CD14-positive monocyte (primary cell): ENCODE results near the gene TRABD2B. TPM values are rescaled to one million over a fixed set of nuclear protein-coding genes. Genes with fewer than 3 reads are reported as not detected.

Experiments
- DNase-seq, 3 donors: peaks; one replicate each; pipeline ENCODE4 v3.0.0-alpha.2; 2011 to 2022
- H2AFZ ChIP-seq: 2 replicates; pipeline ENCODE4 v1.6.0; 2012; ENCODE audit warnings: mild to moderate bottlenecking, low read depth, low read length, inconsistent platforms; ENCODE audit not compliant: insufficient read depth, poor library complexity, severe bottlenecking
- H3K27ac ChIP-seq, 2 donors: 1 replicate in 1 of 2; 2 replicates in 1 of 2; pipeline ENCODE4 v1.5.1; 2012 to 2013; ENCODE audit warnings: low read length in 2 of 2, control low read depth in 1 of 2, inconsistent platforms in 1 of 2, low read depth in 1 of 2, mild to moderate bottlenecking in 1 of 2
- H3K27me3 ChIP-seq, 2 donors: one replicate each; pipeline versions ENCODE4 v1.6.0 to v1.6.1; 2011 to 2013; ENCODE audit warnings: low read length in 2 of 2; ENCODE audit not compliant: control insufficient read depth in 2 of 2, insufficient read depth in 2 of 2
- H3K36me3 ChIP-seq, 2 donors: replicated peaks in 1 of 2; 1 replicate in 1 of 2; 2 replicates in 1 of 2; pipeline versions ENCODE4 v1.5.1 to v1.6.1; 2012 to 2013; ENCODE audit warnings: low read length in 2 of 2, control low read depth in 1 of 2, inconsistent platforms in 1 of 2, mild to moderate bottlenecking in 1 of 2; ENCODE audit not compliant: insufficient read depth in 2 of 2, control insufficient read depth in 1 of 2
- H3K4me1 ChIP-seq, 2 donors: 1 replicate in 1 of 2; 2 replicates in 1 of 2; pipeline versions ENCODE4 v1.5.1 to v1.6.1; 2012 to 2013; ENCODE audit warnings: low read length in 2 of 2, control low read depth in 1 of 2, inconsistent platforms in 1 of 2, mild to moderate bottlenecking in 1 of 2, moderate library complexity in 1 of 2; ENCODE audit not compliant: insufficient read depth in 2 of 2, control insufficient read depth in 1 of 2
- H3K4me2 ChIP-seq: replicated peaks from 2 replicates; pipeline ENCODE3; 2012; ENCODE audit warnings: low read length, moderate library complexity, mild to moderate bottlenecking; ENCODE audit not compliant: poor library complexity, severe bottlenecking; ENCODE audit errors: extremely low read depth
- H3K4me3 ChIP-seq, 3 experiments: fragments of 200-600 bp in 1 of 3; sonication (generic) in 1 of 3; replicated peaks in 1 of 3; 1 replicate in 2 of 3; 2 replicates in 1 of 3; pipeline ENCODE4 v1.5.1; 2011 to 2013; ENCODE audit warnings: low read length in 3 of 3, mild to moderate bottlenecking in 3 of 3, control low read depth in 2 of 3, low read depth in 2 of 3, inconsistent platforms in 1 of 3, moderate library complexity in 1 of 3
- H3K79me2 ChIP-seq: 2 replicates; pipeline ENCODE4 v1.6.0; 2012; ENCODE audit warnings: mild to moderate bottlenecking, control low read depth, inconsistent platforms, low read length, moderate library complexity; ENCODE audit not compliant: insufficient read depth
- H3K9ac ChIP-seq: 2 replicates; pipeline ENCODE4 v1.6.0; 2017; ENCODE audit warnings: low read length, mild to moderate bottlenecking; ENCODE audit not compliant: insufficient read depth, poor library complexity, severe bottlenecking
- H3K9me3 ChIP-seq, 2 donors: replicated peaks in 1 of 2; 1 replicate in 1 of 2; 2 replicates in 1 of 2; pipeline versions ENCODE4 v1.5.1 to v1.6.1; 2012 to 2013; ENCODE audit warnings: low read length in 2 of 2, control low read depth in 1 of 2; ENCODE audit not compliant: control insufficient read depth in 1 of 2, insufficient read depth in 1 of 2
- H4K20me1 ChIP-seq: 2 replicates; pipeline ENCODE4 v1.6.0; 2012; ENCODE audit warnings: mild to moderate bottlenecking, low read length, control low read depth, moderate library complexity; ENCODE audit not compliant: insufficient read depth
- H3K27ac Mint-ChIP-seq, 7 donors: one replicate each; pipeline ENCODE4 v1.8.0; 2020; ENCODE audit warnings: mild to moderate bottlenecking in 7 of 7, mixed read lengths in 7 of 7, moderate library complexity in 6 of 7, inconsistent platforms in 2 of 7
- H3K27me3 Mint-ChIP-seq, 3 donors: one replicate each; pipeline ENCODE4 v1.8.0; 2021 to 2022; ENCODE audit warnings: low read depth in 3 of 3, mild to moderate bottlenecking in 3 of 3, mixed read lengths in 3 of 3, moderate library complexity in 3 of 3, inconsistent platforms in 1 of 3
- H3K36me3 Mint-ChIP-seq, 2 donors: one replicate each; pipeline ENCODE4 v1.8.0; 2020; ENCODE audit warnings: mixed read lengths in 2 of 2, inconsistent platforms in 1 of 2, mild to moderate bottlenecking in 1 of 2
- H3K4me1 Mint-ChIP-seq: one replicate; pipeline ENCODE4 v1.8.0; 2020; ENCODE audit warnings: mild to moderate bottlenecking, mixed read lengths
- H3K4me3 Mint-ChIP-seq, 2 donors: one replicate each; pipeline ENCODE4 v1.8.0; 2020; ENCODE audit warnings: mild to moderate bottlenecking in 2 of 2, mixed read lengths in 2 of 2, moderate library complexity in 1 of 2
- H3K9me3 Mint-ChIP-seq, 7 donors: one replicate each; pipeline ENCODE4 v1.8.0; 2020 to 2022; ENCODE audit warnings: mixed read lengths in 7 of 7, mild to moderate bottlenecking in 6 of 7, moderate library complexity in 6 of 7, inconsistent platforms in 2 of 7
- WGBS: methylation state at CpG from one replicate; pipeline ENCODE4 v1.1.5; 2013; ENCODE audit warnings: missing lambda C conversion rate; ENCODE audit not compliant: insufficient coverage; 5-methylcytosine and 5-hydroxymethylcytosine counted together
- intact Hi-C, 2 donors: fragments of 100-400 bp; cut with micrococcal nuclease; formaldehyde crosslinking; loops; one replicate each; pipeline versions ENCODE4 v1.15.0 to v1.15.1; 2023
- polyA plus RNA-seq, 3 donors: library from polyadenylated mRNA; depleted of rRNA in 1 of 3; unstranded in 2 of 3; stranded (reverse) in 1 of 3; fragments of 300-500 nt in 2 of 3; fragments of >200 nt in 1 of 3; fragmentation: Illumina TruSeq in 2 of 3; gene quantifications; 1 replicate in 2 of 3; 2 replicates in 1 of 3; pipeline ENCODE4 v1.2.3, GENCODE V29; 2012 to 2021
- TF ChIP-seq, protein P1 (sequence below): fragments of 200-600 bp; IDR thresholded peaks from one replicate; pipeline ENCODE4 v1.8.0; 2022; ENCODE audit warnings: antibody characterized with exemption, mild to moderate bottlenecking

TRABD2B gene
- polyA plus RNA-seq, 3 donors, result not detected

DNA sequence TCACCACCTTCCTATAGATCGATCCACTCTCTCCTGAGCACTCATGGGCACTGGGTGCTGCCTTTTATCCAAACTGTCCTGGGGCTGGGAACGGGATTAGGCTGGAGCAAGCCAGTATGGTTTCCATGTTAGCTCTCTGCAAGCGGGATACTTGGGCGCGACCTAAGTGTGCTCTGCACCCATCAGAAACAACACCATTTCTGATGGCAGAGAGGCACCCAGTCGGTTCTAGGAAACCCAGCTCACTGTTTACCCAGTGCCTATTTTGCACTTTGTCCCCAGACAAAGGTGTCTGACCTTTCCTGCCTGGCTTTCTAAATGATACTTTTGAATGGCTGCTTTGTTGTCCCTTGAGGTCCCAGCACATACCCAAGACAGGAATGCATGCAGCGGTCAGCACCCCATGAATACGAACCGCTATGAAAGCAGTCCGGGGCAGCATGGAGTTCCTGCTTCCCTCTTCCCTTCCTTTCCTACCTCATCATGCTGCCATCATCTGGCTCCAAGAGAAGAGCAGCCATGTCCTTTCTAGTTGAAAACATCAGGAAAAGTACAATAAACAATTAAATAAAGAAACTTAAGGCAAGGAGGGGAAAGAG lies 83.9 kb downstream of the TRABD2B start:
- Mint-ChIP-seq H3K4me1 (no peaks in the 10 kb centered on the region), H3K36me3 (no peaks in the 10 kb centered on the region), H3K9me3 (peaks cover 0 to 3% (median 0%) of the 10 kb centered on the region in 7 donors), H3K27ac (no peak overlapping the region), H3K27me3 (peaks cover 0 to 10% (median 6%) of the 10 kb centered on the region in 3 donors), H3K4me3 (no peak overlapping the region)
- no peaks in the 10 kb centered on the region for H3K27me3 ChIP-seq
- H3K4me3 ChIP-seq, result no peak overlapping the region
- H3K9me3 ChIP-seq, result no peaks in the 10 kb centered on the region
- no peak overlapping the region for H3K9ac ChIP-seq
- H3K4me2 ChIP-seq, result no peak overlapping the region
- no peaks in the 10 kb centered on the region for H4K20me1 ChIP-seq
- H3K36me3 ChIP-seq, result no peaks in the 10 kb centered on the region
- no peak for DNase-seq
- intact Hi-C loops, result no loop called here
- H2AFZ ChIP-seq, result no peak overlapping the region
- no peaks in the 10 kb centered on the region for H3K79me2 ChIP-seq
- WGBS, result 91% methylated on average over 7 of the region's 10 CpGs
- TF ChIP-seq, protein P1, sequence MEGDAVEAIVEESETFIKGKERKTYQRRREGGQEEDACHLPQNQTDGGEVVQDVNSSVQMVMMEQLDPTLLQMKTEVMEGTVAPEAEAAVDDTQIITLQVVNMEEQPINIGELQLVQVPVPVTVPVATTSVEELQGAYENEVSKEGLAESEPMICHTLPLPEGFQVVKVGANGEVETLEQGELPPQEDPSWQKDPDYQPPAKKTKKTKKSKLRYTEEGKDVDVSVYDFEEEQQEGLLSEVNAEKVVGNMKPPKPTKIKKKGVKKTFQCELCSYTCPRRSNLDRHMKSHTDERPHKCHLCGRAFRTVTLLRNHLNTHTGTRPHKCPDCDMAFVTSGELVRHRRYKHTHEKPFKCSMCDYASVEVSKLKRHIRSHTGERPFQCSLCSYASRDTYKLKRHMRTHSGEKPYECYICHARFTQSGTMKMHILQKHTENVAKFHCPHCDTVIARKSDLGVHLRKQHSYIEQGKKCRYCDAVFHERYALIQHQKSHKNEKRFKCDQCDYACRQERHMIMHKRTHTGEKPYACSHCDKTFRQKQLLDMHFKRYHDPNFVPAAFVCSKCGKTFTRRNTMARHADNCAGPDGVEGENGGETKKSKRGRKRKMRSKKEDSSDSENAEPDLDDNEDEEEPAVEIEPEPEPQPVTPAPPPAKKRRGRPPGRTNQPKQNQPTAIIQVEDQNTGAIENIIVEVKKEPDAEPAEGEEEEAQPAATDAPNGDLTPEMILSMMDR, result no peak
- no peaks in the 10 kb centered on the region for H3K4me1 ChIP-seq
- no peak overlapping the region for H3K27ac ChIP-seq

DNA sequence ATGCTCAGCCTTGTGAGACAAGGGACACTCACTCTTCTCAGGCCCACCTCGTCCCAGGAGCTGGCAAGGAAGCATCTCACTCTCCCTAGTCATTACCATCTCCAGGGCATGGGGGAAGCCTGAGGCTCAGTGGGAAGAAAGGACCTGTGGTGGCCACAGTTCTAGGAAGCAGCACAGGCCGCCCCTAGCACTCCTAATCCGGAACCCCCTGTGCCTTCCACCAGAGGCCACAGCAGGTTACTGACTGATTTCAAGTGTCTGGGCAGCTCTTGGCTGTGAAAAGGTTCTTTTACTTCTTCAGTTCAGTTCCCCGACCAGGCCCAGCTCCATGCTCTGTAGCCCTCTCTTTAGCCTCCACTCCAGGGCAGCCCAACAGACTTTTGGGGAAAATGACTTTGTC lies 84.4 kb downstream of the TRABD2B start:
- no peak overlapping the region for H3K27ac Mint-ChIP-seq
- H3K36me3 Mint-ChIP-seq, result no peaks in the 10 kb centered on the region
- H3K4me3 Mint-ChIP-seq, result no peak overlapping the region
- peaks cover 0 to 3% (median 0%) of the 10 kb centered on the region in 7 donors for H3K9me3 Mint-ChIP-seq
- DNase-seq, result no peak
- Histone ChIP-seq H2AFZ (no peak overlapping the region), H3K9ac (no peak overlapping the region), H3K79me2 (no peaks in the 10 kb centered on the region), H3K4me3 (no peak overlapping the region), H3K4me1 (no peaks in the 10 kb centered on the region), H3K4me2 (no peak overlapping the region), H4K20me1 (no peaks in the 10 kb centered on the region), H3K9me3 (no peaks in the 10 kb centered on the region), H3K27ac (no peak overlapping the region), H3K36me3 (no peaks in the 10 kb centered on the region), H3K27me3 (no peaks in the 10 kb centered on the region)
- intact Hi-C loops, result no loop called here
- no CpG with 5 or more reads among the region's 4 CpGs for WGBS
- TF ChIP-seq, protein P1, result no peak
- H3K27me3 Mint-ChIP-seq, result peaks cover 0 to 10% (median 6%) of the 10 kb centered on the region in 3 donors
- H3K4me1 Mint-ChIP-seq, result no peaks in the 10 kb centered on the region
